Mesothelial cell of epicardium (in vitro differentiated cells): Measurements from ENCODE around the gene PJVK. TPM values are rescaled to one million over a fixed set of nuclear protein-coding genes. Genes with fewer than 3 reads are reported as not detected.
"Not testable (repeated sequence)": the region's sequence is repeated elsewhere in the genome, so short reads cannot be mapped to it uniquely, and the experiment has no call there.

Source experiments
- DNase-seq, 2 experiments: peaks; one replicate each; pipeline ENCODE4 v3.0.0; 2021; ENCODE audit warnings: low spot score in 2 of 2; ENCODE audit not compliant: unreplicated experiment in 2 of 2
- H3K27ac Mint-ChIP-seq: 2 replicates; pipeline ENCODE4 v1.8.0; 2021; ENCODE audit warnings: mixed read lengths
- H3K27me3 Mint-ChIP-seq: 2 replicates; pipeline ENCODE4 v1.8.0; 2021; ENCODE audit warnings: low read depth, mixed read lengths
- H3K36me3 Mint-ChIP-seq: 2 replicates; pipeline ENCODE4 v1.8.0; 2021; ENCODE audit warnings: mixed read lengths
- H3K4me1 Mint-ChIP-seq: 2 replicates; pipeline ENCODE4 v1.8.0; 2021; ENCODE audit warnings: mixed read lengths
- H3K4me3 Mint-ChIP-seq: 2 replicates; pipeline ENCODE4 v1.8.0; 2021; ENCODE audit warnings: mild to moderate bottlenecking, moderate library complexity, mixed read lengths
- H3K9me3 Mint-ChIP-seq: 2 replicates; pipeline ENCODE4 v1.8.0; 2021; ENCODE audit warnings: mixed read lengths
- total RNA-seq: library from RNA; stranded (reverse); gene quantifications from 3 replicates; pipeline ENCODE4 v1.2.1, GENCODE V29; 2021
- TF ChIP-seq, protein P1 (sequence below): fragments of 200-600 bp; sonication (generic); IDR thresholded peaks from one replicate; pipeline ENCODE4 v1.5.0; 2021; ENCODE audit warnings: antibody characterized with exemption; ENCODE audit not compliant: unreplicated experiment

The PJVK gene
- total RNA-seq, 1 donor from 2014 or later: 12.2 TPM

GRCh38 chr2:178418426-178418825, 32.8 kb upstream of the PJVK start:
- TF ChIP-seq, protein P1, sequence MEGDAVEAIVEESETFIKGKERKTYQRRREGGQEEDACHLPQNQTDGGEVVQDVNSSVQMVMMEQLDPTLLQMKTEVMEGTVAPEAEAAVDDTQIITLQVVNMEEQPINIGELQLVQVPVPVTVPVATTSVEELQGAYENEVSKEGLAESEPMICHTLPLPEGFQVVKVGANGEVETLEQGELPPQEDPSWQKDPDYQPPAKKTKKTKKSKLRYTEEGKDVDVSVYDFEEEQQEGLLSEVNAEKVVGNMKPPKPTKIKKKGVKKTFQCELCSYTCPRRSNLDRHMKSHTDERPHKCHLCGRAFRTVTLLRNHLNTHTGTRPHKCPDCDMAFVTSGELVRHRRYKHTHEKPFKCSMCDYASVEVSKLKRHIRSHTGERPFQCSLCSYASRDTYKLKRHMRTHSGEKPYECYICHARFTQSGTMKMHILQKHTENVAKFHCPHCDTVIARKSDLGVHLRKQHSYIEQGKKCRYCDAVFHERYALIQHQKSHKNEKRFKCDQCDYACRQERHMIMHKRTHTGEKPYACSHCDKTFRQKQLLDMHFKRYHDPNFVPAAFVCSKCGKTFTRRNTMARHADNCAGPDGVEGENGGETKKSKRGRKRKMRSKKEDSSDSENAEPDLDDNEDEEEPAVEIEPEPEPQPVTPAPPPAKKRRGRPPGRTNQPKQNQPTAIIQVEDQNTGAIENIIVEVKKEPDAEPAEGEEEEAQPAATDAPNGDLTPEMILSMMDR: no peak
- Mint-ChIP-seq H3K9me3 (peaks cover under 1% of the 10 kb centered on the region), H3K27me3 (no peaks in the 10 kb centered on the region), H3K27ac (no peak overlapping the region), H3K4me3 (no peak overlapping the region), H3K36me3 (no peaks in the 10 kb centered on the region), H3K4me1 (peaks cover 14% of the 10 kb centered on the region)
- DNase-seq: no peak

GRCh38 chr2:178419123-178419522, 32.1 kb upstream of the PJVK start:
- no peak for DNase-seq
- peaks cover 4% of the 10 kb centered on the region for H3K9me3 Mint-ChIP-seq
- no peak overlapping the region for H3K4me3 Mint-ChIP-seq
- H3K36me3 Mint-ChIP-seq: peaks cover under 1% of the 10 kb centered on the region
- H3K27me3 Mint-ChIP-seq: no peaks in the 10 kb centered on the region
- H3K4me1 Mint-ChIP-seq: peaks cover 9% of the 10 kb centered on the region
- TF ChIP-seq, protein P1: peak; percentile 46
- no peak overlapping the region for H3K27ac Mint-ChIP-seq

DNA sequence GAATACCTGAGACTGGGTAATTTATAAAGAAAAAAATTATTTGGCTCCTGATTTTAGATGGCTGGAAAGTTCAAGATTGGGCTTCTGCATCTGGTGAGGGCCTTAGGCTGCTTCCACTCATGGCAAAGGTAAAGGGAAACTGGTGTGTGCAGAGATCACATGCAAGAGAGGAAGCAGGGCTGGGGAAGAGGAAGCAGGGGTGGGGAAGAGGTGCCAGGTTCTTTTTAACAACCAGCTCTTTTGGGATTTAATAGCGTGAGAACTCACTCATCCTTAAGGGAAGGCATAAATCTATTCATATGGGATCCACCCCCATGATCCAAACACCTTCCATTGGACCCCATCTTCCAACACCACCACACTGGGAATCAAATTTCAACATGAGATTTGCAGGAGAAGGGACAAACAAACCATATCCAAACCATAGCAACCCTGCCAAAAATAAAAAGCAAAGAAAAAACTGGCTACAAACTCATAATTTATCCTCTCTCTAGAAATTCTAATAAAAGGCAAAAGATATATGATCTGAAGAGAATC, 30.6 kb upstream of the PJVK start:
- DNase-seq: no peak
- Mint-ChIP-seq H3K27me3 (no peaks in the 10 kb centered on the region), H3K4me3 (no peak overlapping the region), H3K4me1 (no peaks in the 10 kb centered on the region), H3K36me3 (peaks cover 13% of the 10 kb centered on the region), H3K27ac (no peak overlapping the region), H3K9me3 (peaks cover 18% of the 10 kb centered on the region)
- TF ChIP-seq, protein P1: no peak

GRCh38 chr2:178422097-178422496, 29.1 kb upstream of the PJVK start:
- TF ChIP-seq, protein P1: no peak
- Mint-ChIP-seq H3K4me3 (no peak overlapping the region), H3K27me3 (no peaks in the 10 kb centered on the region), H3K36me3 (peaks cover 23% of the 10 kb centered on the region), H3K9me3 (peaks cover 30% of the 10 kb centered on the region), H3K27ac (no peak overlapping the region), H3K4me1 (no peaks in the 10 kb centered on the region)
- no peak for DNase-seq

- Mint-ChIP-seq H3K36me3 (peaks cover 31% of the 10 kb centered on the region), H3K9me3 (peaks cover 30% of the 10 kb centered on the region)
- H3K4me3 Mint-ChIP-seq, DNase-seq, H3K4me1 Mint-ChIP-seq, H3K27ac Mint-ChIP-seq, H3K27me3 Mint-ChIP-seq: not testable (repeated sequence)
Observed at GRCh38 chr2:178423746-178424145, 27.4 kb upstream of the PJVK start.

GRCh38 chr2:178425255-178425827, 25.8 kb upstream of the PJVK start:
- H3K27ac Mint-ChIP-seq: no peak overlapping the region
- H3K9me3 Mint-ChIP-seq: peaks cover 30% of the 10 kb centered on the region
- H3K36me3 Mint-ChIP-seq: peaks cover 38% of the 10 kb centered on the region
- no peak for DNase-seq
- TF ChIP-seq, protein P1: no peak
- no peak overlapping the region for H3K4me3 Mint-ChIP-seq
- H3K4me1 Mint-ChIP-seq: no peaks in the 10 kb centered on the region
- no peaks in the 10 kb centered on the region for H3K27me3 Mint-ChIP-seq
